AG09309 (cell line): ENCODE results near the gene MYT1.
A peak's percentile ranks its signal among the peaks of the same experiment; 100 is the strongest.

ENCODE experiments used
- DNase-seq: peaks from one replicate; pipeline ENCODE4 v3.0.0-alpha.2; 2010; ENCODE audit warnings: low read depth
- H3K4me3 ChIP-seq: 2 replicates; pipeline ENCODE4 v1.5.1; 2011; ENCODE audit warnings: mild to moderate bottlenecking, low read depth, low read length, moderate library complexity; ENCODE audit not compliant: control insufficient read depth
- TF ChIP-seq, protein P1 (sequence below): IDR thresholded peaks from 2 replicates; pipeline ENCODE4 v1.5.1; 2011; ENCODE audit warnings: mild to moderate bottlenecking, low read depth, low read length, inconsistent platforms; ENCODE audit not compliant: insufficient read depth, control insufficient read depth; ENCODE audit errors: missing control alignments

MYT1 gene

DNA sequence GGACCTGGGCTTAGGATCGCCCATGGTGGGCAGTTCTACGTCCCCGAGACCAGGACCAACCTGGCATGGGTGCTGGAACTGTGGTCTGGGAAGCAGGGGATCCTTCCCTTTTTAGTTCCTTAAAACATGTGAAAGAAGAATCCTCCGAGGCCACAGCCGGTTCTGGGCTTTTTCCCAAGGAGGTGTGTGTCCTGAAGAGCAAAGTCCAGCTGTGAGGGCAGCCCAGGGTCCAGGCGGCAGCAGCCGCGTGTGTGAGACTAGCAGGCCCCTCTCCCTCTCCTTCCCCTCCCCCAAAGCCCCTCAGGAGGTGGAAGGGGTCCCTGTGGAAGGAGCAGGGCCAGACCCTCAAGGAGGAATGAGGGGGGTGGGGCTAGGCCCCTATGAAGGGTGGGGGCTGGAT, 56.2 kb downstream of the MYT1 start:
- DNase-seq, result no peak
- TF ChIP-seq, protein P1, sequence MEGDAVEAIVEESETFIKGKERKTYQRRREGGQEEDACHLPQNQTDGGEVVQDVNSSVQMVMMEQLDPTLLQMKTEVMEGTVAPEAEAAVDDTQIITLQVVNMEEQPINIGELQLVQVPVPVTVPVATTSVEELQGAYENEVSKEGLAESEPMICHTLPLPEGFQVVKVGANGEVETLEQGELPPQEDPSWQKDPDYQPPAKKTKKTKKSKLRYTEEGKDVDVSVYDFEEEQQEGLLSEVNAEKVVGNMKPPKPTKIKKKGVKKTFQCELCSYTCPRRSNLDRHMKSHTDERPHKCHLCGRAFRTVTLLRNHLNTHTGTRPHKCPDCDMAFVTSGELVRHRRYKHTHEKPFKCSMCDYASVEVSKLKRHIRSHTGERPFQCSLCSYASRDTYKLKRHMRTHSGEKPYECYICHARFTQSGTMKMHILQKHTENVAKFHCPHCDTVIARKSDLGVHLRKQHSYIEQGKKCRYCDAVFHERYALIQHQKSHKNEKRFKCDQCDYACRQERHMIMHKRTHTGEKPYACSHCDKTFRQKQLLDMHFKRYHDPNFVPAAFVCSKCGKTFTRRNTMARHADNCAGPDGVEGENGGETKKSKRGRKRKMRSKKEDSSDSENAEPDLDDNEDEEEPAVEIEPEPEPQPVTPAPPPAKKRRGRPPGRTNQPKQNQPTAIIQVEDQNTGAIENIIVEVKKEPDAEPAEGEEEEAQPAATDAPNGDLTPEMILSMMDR, result no peak
- H3K4me3 ChIP-seq, result no peak overlapping the region

DNA sequence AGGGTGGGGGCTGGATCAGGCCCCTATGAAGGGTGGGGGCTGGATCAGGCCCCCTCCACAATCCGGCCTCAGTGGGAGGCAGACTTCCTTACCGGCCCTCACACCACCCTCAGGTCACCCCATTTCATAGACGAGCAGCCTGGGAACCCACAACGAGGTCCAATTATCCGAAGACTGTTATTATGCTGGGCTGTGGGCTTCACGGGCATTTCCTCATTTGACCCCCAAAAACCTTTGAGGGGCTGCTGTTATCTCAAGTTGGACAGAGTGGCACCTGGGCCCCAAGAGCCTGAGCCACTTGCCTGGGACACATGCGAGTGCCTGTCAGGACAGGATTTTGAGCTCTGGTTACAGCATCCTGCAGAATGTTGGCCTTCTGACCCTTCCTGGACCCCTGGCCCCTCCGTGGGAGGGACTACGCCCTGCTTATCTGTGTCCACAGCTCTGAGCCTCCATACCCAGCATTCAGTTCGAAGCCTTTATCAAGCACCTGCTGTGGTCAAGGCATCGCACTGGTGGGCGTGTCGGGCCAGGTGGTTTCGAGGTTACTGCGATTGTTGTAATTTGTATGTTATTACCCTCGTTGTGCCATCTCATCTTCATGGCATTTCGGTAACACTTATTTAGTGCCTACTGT, 56.8 kb downstream of the MYT1 start:
- H3K4me3 ChIP-seq, result no peak overlapping the region
- no peak for DNase-seq
- TF ChIP-seq, protein P1, result no peak

DNA sequence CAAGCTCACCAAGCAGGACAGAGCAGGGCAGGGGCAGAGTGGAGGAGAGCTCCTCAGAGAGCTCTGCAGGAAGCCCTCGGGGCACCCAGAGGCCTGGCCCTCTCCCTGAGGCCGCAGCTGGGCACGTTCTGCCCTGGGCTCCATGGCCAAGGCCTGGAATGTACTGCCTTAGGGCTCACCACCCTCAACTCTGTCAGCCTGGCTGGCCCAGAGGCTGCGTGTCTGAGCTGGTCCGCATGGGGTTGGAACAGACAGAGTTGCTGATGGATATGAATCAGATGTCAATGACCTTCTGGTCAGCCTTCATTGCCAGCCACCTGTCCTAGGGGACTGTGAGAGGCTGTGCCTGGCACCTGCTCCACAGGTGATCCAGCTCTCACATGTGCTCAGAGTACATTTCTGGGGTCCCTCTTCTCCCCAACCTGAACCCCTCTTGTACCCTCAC, 58.1 kb downstream of the MYT1 start:
- TF ChIP-seq, protein P1, result no peak
- DNase-seq, result no peak
- H3K4me3 ChIP-seq, result no peak overlapping the region

DNA sequence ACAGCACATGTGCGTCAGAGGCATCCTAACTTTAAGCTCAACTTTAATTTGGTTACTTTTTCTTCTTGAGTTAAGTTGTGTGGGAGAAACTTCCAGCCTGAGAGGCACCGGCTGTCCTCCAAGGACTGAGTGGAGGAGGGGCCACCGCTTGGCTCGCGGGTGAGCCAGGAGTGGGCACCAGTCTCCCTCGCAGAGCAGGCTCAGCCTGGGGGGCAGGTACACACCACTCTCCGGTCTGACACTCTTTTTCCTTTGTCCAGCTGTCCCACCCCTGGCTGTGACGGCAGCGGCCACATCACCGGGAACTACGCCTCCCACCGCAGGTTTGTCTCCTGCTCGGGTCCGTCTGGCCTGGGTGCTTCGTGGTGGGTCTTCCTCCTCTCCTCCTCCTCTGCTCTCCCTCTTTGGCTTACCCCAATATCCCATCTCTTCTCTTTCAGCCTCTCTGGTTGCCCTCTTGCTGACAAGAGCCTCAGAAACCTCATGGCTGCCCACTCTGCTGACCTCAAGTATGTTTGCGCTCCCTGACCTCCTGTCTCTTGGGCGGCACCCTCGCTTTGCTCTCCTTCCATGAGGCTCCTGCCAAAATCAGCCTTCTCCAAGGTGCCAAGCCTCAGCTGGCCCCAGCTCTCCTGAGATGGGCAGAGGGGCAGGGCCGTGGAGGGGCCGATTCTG, 58.7 kb downstream of the MYT1 start:
- DNase-seq, result no peak
- no peak overlapping the region for H3K4me3 ChIP-seq
- TF ChIP-seq, protein P1, result no peak

DNA sequence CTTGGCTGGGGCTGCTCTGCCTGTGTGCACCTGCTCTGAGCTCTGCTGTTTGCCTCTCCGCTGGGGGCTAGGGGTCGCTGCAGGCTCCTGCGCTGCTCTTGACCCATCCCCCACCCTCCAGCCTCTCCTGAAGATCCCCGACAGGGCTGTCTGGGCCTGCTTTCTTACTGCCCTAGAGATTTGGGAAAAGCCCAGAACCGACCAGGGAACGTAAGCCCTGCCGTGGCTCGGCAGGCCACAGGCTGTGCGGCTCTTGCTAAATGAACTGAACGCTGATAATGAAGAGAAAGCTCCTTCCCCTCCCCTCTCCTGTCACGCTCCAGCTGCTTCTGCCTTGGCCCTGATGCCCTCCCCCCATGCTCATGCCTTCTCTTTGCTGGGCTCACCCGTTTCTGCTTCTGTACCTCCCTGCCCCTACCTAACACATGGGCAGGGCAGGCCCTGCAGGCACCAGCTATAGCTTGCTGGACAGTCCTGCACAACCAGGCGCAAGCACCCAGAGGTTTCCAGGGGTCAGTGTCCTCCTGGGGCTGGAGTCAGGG, 59.3 kb downstream of the MYT1 start:
- no peak for DNase-seq
- H3K4me3 ChIP-seq, result no peak overlapping the region
- TF ChIP-seq, protein P1, result peak; percentile 25

DNA sequence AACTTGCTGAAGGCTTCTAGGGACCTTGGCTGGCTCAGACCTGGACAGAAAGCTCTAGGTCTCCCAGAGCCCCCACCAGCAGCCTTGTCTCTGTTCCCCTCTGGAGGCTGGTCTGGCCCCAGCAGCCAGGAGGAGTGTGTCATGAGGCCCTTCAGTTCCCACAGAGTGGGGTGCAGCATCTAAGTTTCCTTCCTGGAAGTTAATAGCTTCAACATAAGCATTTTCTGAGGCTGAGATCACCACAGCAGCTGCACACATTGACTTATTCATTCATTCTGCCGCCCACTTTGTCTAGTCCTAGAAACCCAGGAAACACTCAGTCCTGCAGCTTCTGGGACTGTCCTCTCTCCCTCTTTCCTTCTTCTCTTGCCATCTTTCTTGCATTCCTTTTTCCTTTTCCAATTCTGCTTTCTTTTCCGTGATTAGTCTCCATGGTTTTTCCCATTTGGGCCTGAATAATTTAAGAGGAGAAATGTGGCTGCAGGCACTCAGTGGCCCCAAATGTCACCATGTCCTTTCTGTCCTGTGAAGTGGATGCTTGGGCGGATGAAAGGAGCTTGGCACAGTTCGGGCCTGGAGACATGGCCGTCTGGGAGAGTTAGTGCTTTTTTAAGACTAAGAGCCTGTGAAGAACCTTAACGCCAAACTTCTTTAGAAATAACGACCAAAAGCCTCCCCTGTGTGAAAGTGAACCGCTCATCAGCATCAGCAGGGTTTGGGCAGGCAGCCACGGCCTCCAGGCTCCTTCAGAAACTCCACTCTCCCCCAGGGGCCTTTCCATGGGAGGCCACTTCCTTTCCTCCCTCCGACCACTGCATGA, 60.3 kb downstream of the MYT1 start:
- TF ChIP-seq, protein P1, result no peak
- H3K4me3 ChIP-seq, result no peak overlapping the region
- DNase-seq, result peak; percentile 76
